Effector CD8-positive, alpha-beta T cell (primary cell): ENCODE results near the gene RANBP10.
"Not testable (repeated sequence)": the region's sequence is repeated elsewhere in the genome, so short reads cannot be mapped to it uniquely, and the experiment has no call there.

Experiments used
- DNase-seq: peaks from one replicate; lab custom pipeline; 2025; lab: John Stamatoyannopoulos, UW

Gene RANBP10

DNA sequence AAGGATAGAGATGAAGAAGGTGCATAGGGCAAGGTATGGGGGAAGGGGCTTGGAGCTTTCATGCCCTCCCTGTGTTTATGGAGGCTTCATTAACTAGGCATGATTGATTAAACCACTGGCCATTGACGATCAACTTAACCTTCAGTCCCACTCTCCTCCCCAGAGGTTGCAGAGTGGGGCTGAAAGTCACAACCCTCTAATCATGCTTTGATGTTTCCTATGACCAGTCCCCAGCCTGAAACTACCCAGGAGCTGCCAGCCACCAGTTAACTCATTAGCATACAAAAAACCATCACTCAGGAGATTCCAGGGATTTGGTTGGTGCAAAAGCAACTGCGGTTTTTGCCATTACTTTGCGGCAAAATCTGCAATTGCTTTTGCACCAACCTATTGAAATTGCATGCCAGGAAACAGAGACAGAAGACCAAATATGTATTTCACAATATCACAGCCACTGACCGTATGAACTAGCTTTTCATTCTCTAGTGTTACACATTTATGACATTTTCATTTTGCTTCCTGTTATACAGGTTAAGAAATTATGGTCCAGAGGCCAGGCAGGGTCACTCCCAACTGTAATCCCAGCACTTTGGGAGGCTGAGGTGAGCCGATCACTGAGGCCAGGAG lies 92.6 kb downstream of the RANBP10 start:
- no peak for DNase-seq

DNA sequence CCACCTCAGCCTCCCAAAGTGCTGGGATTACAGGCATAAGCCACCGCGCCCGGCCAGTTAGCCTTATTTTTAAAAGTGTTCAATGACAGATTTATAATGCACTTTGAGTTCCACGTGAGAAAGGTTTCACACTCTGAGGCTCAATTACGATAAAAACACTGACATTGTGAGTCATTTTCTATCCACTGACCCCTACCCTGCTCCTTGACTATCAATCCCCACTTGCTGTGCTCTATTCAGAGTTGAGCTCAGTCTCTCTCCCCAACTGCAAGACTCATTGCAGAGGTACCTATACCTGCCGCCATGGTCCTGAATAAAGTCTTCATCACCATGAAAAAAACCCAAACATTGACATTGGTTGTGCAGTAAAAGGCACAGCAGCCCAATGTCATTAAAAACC lies 95.8 kb downstream of the RANBP10 start:
- DNase-seq = no peak

DNA sequence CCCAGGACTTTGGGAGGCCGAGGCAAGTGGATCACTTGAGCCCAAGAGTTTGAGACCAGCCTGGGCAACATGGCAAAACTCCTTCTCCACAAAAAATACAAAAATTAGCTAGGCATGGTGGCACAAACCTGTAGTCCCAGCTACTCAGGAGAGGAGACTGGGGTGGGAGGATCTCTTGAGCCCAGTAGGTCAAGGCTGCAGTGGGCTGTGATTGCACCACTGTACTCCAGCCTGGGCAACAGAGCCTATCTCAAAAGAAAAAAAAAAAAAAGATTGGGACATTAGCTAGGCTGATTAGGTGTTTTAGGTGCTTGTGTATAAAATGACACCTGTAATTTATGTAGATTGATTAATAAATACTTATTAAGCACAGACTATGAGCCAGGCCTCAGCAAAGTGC lies 97.3 kb downstream of the RANBP10 start:
- no peak for DNase-seq

DNA sequence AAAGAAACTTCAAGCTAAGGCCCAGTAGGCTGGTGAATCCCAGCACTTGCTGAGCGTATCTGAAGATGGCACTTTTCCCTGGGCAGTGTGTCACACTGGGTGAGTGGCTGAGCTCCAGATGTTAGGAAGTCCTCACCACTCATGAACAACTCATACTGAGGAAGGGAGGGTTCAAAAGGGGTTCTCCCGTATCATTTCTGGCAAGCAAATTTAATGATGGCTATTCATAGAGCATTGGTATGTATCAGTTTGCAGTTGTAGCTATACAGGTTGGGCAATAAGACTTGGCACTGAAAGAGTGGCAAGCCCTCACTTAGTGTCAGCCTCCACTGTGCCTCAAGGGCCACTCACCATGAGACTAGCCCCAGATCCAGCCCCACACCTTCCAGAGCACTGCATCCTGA lies 98.0 kb downstream of the RANBP10 start:
- DNase-seq = no peak

DNA sequence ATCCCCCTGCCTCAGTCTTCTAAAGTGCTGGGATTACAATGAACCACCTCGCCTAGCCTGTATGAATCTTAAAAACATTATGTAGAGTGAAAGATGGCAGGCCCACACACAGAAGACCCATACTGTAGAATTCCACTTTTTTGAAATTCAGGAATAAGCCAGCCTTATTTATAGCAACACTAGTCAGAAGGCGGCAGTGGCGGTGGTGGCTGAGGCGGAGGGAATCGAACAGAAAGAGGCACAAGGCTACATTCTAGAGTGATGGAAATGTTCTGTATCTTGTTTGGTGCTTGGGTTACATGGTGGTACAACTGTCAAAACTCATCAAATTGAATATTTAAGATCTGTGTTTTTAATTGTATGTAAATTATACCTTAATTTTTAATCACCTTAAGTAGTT lies 98.6 kb downstream of the RANBP10 start:
- DNase-seq = no peak

DNA sequence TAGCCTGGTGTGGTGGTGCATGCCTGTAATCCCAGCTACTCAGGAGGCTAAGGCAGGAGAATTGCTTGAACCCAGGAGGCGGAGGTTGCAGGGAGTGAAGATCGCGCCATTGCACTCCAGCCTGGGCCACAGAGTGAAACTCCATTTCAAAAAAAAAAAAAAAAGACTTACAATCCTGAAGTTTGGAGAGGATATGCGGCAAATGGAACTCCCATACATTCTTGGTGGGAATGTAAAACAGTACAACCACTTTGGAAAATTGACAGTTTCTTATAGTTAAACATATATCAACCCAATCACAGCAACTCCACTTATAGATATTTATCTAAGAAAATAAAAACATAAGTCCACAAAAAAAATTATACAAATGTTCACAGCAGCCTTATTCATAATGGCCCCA lies 99.2 kb downstream of the RANBP10 start:
- no peak for DNase-seq

DNA sequence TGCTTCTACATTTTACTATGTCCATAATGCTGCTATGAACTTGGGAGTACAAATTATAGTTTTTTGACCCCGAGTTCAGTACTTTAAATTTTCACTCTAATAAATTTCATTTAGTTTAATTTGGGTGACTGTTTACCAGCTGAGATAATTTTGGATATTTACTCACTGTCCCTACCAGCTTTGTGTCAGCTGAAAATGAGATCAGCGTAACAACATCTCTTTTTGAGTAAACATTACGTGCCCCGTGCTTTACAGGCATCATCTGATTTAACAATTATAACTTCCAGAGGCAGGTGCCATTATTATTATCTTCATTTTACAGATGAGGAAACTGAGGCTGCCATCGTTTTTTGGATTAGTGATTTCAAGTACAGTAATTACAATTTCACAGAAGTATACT lies 102.2 kb downstream of the RANBP10 start:
- DNase-seq = no peak

DNA sequence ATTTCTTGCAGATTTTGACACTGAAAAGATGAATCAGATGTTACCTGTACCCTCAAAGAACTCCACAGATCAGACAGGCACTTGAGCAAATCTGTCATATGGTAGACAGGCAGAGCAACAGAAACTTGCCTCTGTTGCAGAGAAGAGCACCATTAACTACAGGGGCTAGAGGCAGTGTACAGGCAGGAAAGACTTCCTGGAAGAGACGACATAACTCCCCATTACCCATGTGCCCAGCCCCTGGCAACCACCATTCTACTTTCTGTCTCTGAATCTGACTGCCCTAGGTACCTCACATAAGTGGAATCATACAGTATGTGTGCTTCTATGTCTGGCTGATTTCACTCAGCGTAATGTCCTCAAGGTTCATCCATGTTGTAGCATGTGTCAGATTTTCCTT lies 102.7 kb downstream of the RANBP10 start:
- no peak for DNase-seq

DNA sequence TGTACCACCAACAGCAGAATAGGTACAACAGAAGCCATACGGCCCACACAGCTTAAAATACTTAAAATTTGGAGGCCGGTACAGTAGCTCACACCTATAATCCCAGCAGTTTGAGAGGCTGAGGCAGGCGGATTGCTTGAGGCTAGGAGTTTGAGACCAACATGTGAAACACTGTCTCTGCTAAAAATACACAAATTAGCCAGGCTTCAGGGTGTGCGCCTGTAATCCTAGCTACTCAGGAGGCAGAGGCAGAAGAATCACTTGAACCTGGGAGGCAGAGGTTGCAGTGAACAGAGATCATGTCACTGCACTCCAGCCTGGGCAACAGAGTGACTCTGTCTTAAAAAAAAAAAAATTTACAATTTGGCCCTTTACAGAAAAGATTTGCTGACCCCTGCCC lies 104.2 kb downstream of the RANBP10 start:
- DNase-seq = no peak

DNA sequence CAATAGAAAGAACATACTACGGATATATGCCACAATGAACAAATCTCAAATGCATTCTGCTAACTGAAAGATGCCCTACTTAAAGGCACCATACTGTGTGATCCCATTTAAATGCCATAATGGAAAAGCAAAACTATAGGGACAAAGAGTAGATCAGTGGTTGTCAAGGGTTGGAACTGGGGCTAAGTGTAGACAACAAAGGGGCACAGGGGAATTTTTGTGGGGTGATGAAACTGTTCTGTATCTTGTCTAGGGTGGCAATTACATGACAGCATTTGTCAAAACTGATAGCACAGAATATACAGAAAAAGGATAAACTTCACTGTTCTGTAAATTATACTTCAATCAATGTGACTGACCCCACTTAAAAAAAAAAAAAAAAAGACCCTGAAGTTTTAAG lies 104.9 kb downstream of the RANBP10 start:
- no peak for DNase-seq

DNA sequence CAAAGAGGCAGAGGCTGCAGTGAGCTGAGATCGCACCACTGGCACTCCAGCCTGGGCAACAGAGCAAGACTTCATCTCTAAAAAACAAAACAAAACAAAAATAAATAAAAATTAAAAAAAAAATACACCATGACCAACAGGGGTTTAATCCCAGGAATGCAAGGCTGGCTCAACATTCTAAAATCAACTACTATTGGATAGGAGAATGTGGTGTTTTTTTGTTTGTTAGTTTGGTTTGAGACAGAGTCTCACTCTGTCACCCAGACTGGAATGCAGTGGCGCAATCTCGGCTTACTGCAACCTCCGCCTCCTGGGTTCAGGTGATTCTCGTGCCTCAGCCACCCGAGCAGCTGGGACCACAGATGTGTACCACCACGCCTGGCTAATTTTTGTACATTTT lies 107.1 kb downstream of the RANBP10 start:
- no peak for DNase-seq

DNA sequence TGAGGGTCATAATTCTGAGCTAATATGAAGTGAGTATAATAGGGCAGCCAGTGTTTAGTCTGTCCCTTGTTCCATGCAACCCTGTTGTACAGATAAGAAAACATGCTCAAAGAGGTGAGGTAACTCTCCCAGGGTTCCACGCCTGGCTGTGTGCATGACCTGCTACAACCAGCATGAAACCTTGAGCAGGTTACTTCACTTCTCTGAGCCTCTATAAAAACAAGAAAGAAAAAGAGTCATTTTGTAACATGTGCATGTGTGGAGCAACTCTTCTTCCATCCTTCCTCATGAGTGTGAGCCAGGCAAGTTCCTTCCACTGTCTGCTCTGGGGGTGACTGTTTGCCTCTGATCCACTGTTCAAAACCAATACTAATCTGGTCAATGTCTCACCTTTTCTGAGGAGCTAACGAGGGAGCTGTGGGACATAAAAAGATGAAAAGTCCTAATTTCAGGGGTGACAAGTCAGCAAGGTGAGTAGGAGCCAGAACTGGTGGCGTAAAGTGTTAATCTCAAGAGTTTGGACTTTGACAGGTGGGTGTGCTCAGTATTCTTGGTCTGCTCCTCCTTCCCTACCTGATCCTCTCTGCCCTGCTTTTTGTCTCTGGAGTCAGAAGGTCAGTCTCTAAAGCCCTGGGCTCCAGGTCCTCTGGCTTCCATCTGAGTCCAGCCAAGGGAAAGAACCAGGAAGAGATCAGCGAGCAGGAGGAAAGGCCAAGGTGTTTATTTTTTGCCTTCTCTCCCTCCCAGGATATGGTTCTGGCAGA lies 108.8 kb downstream of the RANBP10 start:
- DNase-seq = no peak

DNA sequence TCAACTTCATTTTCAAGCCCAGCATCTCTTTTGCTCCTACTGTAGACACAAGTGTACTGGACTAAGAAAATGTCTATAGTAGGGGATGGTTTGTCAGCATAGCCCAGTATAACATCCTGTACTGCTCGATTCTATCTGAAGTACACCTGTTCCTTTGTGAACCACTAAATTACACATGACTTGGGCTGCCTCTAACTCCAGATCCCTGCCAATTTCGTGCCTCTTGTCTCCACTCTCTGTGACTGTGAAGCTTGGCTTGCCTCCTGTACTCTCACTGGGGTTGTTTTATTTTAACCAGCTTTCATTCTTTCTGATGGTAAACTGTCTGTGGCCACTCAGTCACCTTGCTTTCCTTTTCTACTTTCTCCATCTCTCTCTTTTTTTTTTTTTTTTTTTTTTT lies 111.7 kb downstream of the RANBP10 start:
- no peak for DNase-seq

DNA sequence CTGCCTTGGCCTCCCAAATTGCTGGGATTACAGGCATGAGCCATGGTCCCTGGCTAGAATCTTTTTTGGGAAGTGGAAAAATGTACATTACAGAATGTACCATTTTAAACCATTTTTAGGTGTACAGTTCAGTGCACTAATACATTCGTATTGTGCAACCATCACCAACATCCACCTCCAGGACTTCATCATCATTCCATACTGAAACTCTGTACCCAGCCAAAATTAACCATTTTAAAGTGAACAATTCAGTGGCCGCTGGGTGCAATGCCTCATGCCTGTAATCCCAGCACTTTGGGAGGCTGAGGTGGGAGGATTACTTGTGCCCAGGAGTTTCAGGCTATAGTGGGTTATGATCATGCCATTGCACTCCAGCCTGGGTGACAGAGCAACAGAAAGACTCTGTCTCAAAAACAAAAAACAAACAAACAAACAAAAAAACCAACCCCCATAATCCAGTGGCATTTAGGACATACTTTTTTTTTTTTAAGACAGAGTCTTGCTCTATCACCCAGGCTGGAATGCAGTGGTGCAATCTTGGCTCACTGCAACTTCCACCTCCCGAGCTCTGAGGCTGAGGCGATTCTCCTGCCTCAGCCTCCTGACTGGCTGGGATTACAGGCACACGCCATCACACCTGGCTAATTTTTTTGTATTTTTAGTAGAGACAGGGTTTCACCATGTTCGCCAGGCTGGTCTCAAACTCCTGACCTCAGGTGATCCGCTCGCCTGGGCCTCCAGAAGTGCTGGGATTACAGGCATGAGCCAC lies 112.7 kb downstream of the RANBP10 start:
- not testable (repeated sequence) for DNase-seq

DNA sequence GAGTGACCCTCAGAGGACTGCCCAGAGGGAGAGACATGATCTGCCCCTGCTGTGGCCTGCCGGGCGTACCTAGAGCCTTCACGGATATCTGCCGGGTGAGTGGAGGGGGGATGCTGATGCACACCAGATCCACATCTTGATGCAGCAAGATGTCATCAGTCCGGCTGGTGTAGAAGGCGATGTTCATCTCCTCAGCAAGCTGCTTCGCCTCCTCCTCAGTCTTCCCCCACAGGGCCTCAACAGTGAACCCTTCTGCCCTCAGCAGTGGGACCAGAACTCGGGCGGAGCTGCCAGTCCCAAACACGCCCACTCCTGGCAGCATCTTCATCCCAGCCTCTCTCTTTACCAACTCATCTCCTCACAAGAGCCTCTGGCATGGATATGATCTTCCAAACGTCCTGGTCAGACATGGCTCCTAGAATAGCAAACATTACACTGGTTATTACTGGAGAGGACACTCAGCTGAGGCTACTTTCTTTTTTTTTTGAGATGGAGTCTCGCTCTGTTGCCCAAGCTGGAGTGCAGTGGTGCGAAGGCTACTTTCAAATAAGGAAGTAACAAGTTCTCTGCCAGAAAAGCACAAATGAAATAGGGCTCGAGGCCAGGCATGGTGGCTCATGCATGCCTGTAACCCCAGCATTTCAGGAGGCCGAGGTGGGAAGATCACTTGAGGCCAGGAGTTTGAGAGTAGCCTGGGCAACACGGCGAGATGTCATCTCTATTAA lies 120.8 kb downstream of the RANBP10 start:
- no peak for DNase-seq

DNA sequence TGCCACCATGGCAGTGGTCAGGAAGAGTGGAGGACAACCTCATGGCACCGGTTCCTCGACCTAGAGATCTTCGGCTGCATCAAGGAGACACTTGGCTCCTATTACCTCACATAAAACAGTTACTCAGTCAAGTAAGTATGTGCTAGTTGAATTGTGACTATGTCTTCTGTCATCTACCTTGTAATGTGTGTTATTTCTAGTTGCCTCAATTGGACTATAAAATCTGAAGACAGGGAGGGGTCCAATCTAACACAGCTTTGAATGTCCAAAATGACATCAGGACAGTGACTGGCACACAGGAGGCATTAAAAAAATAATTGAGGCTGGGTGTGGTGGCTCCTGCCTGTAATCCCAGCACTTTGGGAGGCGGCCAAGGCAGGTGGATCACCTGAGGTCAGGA lies 122.6 kb downstream of the RANBP10 start:
- no peak for DNase-seq

DNA sequence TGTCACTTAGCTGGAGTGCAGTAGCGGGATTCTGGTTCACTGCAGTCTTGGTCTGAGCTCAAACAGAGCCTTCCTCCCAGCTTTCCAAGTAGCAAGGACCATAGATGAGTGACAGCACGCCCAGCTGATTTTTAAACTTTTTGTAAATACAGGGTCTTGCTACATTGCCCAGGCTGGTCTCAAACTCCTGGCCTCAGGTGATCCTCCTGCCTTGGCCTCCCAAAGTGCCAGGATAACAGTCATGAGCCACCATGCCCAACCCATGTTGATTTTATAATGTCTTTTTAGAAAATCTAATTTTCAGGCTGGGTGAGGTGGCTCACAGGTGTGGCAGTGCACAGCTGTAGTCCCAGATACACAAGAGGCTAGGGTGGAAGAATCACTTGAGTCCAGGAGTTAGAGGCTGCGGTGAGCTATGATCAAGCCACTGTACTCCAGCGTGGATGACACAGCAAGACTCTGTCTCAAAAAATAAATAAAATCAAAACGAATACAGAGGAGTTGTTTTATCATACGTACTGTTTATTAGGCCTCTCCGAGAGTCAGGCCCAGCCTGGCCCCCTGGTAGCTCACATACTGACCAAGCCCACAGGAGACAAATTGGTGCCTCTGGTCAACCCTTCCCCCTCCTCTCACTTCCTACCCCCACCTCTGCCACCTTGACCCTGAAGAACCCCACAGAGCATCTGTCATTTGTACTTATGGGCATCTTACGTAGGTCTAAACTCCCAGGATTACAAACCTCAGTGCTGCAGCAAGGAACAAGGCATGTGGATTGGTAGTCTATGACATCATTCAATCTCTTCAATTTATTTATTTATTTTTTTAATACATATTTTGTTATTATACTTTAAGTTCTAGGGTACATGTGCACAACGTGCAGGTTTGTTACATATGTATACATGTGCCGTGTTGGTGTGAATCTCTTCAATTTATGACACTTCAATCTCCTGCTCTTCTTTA lies 126.1 kb downstream of the RANBP10 start:
- DNase-seq = no peak

DNA sequence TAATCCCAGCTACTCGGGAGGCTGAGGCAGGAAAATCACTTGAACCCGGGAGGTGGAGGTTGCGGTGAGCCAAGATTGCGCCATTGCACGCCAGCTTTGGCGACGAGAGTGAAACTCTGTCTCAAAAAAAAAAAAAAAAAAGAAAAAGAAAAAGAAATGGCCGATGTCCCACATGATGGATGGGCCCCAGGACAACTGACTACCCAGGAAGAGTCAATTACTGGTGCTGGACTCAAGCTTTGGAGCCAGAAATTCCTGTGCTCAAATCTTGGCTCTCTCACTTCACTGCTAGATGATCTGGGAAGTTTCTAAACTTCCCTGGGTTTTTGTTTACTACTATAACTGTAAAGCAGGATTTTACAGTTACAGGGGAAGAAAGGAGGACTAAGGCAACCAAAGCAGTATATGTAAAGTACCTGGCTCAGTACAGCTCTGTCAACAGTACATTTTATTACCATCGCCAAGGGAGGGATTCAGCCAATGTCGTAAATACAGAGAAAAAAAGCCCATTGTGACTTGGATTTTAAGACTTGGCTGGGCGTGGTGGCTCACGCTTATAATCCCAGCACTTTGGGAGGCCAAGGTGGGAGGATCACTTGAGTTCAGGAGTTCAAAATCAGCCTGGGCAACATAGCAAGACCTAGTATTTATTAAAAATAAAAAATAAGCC lies 127.9 kb downstream of the RANBP10 start:
- DNase-seq = no peak

DNA sequence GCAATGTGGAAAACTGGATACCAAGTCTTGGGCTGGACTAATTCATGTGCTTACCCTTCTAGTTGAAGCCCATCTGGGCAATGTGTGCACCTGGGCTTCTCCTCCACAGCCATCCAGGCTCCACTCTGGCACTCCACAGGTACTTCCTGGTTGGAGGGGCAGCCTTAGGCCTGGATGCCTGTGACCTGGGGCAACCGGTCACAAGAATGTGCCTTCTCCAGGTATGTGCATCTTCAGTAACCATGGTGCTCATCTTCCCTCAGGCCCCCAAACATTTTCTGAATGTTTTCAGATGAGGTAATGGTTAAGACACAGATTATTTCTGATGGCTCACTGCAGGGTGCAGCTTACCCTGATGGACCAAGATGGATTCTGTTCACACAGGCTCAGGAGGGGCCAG lies 128.6 kb downstream of the RANBP10 start:
- DNase-seq = no peak

DNA sequence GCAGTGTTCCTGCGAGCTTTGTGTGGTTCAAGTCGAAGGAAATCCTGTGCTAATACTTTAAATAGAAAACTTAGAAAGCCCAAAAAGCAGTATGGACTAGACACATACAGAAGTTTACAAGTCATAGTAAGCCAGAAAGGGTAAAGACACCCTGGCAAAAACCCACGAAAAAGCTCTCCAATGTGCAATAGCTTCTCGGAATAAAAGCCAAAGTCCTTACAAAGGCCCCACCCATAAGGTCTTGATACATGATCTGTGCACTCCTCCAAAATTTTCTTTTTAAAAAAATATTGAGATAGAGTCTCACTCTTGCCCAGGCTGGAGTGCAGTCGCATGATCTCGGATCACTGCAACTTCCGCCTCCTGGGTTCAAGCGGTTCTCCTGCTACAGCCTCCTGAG lies 129.4 kb downstream of the RANBP10 start:
- no peak for DNase-seq

DNA sequence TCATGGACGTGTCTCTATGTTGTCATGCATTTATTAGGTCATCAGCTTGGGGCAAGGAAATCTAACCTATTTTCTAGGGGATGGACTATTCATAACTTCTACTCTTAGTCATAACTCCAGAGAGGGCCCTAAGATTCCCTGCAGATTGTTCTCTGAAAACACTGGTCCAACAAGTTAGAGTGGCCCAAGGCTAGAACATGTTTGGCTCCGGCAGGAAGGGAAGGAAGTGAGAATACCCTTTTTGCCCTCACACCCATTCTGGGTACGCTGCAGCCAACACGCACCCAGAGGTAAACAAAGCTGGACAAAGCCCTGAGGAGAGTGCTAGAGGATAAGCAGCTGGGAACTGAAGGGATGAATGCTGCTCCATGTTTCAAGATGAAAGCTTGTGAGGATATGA lies 129.8 kb downstream of the RANBP10 start:
- DNase-seq = no peak
